Measurements from ENCODE around the gene FMNL2.

GRCh38 chr2:152352616-152353015, 17.6 kb downstream of the FMNL2 start:
- TF ChIP-seq, protein P1, sequence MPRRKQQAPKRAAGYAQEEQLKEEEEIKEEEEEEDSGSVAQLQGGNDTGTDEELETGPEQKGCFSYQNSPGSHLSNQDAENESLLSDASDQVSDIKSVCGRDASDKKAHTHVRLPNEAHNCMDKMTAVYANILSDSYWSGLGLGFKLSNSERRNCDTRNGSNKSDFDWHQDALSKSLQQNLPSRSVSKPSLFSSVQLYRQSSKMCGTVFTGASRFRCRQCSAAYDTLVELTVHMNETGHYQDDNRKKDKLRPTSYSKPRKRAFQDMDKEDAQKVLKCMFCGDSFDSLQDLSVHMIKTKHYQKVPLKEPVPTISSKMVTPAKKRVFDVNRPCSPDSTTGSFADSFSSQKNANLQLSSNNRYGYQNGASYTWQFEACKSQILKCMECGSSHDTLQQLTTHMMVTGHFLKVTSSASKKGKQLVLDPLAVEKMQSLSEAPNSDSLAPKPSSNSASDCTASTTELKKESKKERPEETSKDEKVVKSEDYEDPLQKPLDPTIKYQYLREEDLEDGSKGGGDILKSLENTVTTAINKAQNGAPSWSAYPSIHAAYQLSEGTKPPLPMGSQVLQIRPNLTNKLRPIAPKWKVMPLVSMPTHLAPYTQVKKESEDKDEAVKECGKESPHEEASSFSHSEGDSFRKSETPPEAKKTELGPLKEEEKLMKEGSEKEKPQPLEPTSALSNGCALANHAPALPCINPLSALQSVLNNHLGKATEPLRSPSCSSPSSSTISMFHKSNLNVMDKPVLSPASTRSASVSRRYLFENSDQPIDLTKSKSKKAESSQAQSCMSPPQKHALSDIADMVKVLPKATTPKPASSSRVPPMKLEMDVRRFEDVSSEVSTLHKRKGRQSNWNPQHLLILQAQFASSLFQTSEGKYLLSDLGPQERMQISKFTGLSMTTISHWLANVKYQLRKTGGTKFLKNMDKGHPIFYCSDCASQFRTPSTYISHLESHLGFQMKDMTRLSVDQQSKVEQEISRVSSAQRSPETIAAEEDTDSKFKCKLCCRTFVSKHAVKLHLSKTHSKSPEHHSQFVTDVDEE (CRISPR knock-in tag; IDR thresholded peaks at IDR 0.05): no peak
- TF ChIP-seq ZFP30 (CRISPR knock-in tag; IDR thresholded peaks at IDR 0.05) (no peak), GLIS3 (CRISPR knock-in tag; IDR thresholded peaks at IDR 0.05) (no peak), TOX (CRISPR knock-in tag; IDR thresholded peaks at IDR 0.05; ENCODE audit: borderline replicate concordance) (no peak), TCF4 (CRISPR knock-in tag; IDR thresholded peaks at IDR 0.05; ENCODE audit: borderline replicate concordance) (no peak), SNAI2 (CRISPR knock-in tag; IDR thresholded peaks at IDR 0.05) (no peak), ARNTL (CRISPR knock-in tag; IDR thresholded peaks at IDR 0.05; ENCODE audit: borderline replicate concordance, low read depth) (no peak), ZNF70 (CRISPR knock-in tag; IDR thresholded peaks at IDR 0.05) (no peak), PPARA (CRISPR knock-in tag; IDR thresholded peaks at IDR 0.05; ENCODE audit: borderline replicate concordance) (no peak)
- TF ChIP-seq, protein P2, sequence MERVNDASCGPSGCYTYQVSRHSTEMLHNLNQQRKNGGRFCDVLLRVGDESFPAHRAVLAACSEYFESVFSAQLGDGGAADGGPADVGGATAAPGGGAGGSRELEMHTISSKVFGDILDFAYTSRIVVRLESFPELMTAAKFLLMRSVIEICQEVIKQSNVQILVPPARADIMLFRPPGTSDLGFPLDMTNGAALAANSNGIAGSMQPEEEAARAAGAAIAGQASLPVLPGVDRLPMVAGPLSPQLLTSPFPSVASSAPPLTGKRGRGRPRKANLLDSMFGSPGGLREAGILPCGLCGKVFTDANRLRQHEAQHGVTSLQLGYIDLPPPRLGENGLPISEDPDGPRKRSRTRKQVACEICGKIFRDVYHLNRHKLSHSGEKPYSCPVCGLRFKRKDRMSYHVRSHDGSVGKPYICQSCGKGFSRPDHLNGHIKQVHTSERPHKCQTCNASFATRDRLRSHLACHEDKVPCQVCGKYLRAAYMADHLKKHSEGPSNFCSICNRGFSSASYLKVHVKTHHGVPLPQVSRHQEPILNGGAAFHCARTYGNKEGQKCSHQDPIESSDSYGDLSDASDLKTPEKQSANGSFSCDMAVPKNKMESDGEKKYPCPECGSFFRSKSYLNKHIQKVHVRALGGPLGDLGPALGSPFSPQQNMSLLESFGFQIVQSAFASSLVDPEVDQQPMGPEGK (CRISPR knock-in tag; IDR thresholded peaks at IDR 0.05; ENCODE audit: borderline replicate concordance): no peak
